ENCODE measurements around the gene SELP. TPM values are rescaled to one million over a fixed set of nuclear protein-coding genes. Genes with fewer than 3 reads are reported as not detected.

Gene SELP
- total RNA-seq, 1 donor from 2014 or later: not detected

- no peaks in the 10 kb centered on the region for H3K79me2 ChIP-seq (ENCODE audit: insufficient read depth, low read length)
- no peaks in the 10 kb centered on the region for H4K20me1 ChIP-seq (ENCODE audit: insufficient read depth, low read length)
- no peak overlapping the region for H3K27ac Mint-ChIP-seq (ENCODE audit: unreplicated experiment)
- no peaks in the 10 kb centered on the region for H3K4me1 ChIP-seq (ENCODE audit: insufficient read depth, low read length)
- H3K9me3 Mint-ChIP-seq (ENCODE audit: unreplicated experiment): no peaks in the 10 kb centered on the region
- H3K4me1 Mint-ChIP-seq (ENCODE audit: low read depth, unreplicated experiment): no peaks in the 10 kb centered on the region
- H3K27me3 Mint-ChIP-seq (ENCODE audit: low read depth, unreplicated experiment): peaks cover 2% of the 10 kb centered on the region
- H3K27me3 ChIP-seq (ENCODE audit: insufficient read depth, low read length): no peaks in the 10 kb centered on the region
- H3K4me2 ChIP-seq (ENCODE audit: low read length): no peak overlapping the region
- H3K4me3 Mint-ChIP-seq (ENCODE audit: unreplicated experiment): no peak overlapping the region
- H3K4me3 ChIP-seq (ENCODE audit: insufficient read depth, low read depth, low read length): no peak overlapping the region
- H2AFZ ChIP-seq (ENCODE audit: low read depth, low read length): no peak overlapping the region
- no peaks in the 10 kb centered on the region for H3K9me3 ChIP-seq (ENCODE audit: insufficient read depth, low read depth, low read length)
- no peaks in the 10 kb centered on the region for H3K36me3 ChIP-seq (ENCODE audit: insufficient read depth, low read length)
- TF ChIP-seq EZH2 (IDR thresholded peaks at IDR 0.05; ENCODE audit: insufficient read depth, low read length) (no peak), CTCF (IDR thresholded peaks at IDR 0.05; ENCODE audit: insufficient read depth, low read depth, low read length) (no peak)
- H3K36me3 Mint-ChIP-seq (ENCODE audit: low read depth, unreplicated experiment): no peaks in the 10 kb centered on the region
- FAIRE-seq: no peak
- no peak overlapping the region for H3K9ac ChIP-seq (ENCODE audit: low read length)
- H3K27ac ChIP-seq (ENCODE audit: low read depth, low read length): no peak overlapping the region
- no peak for DNase-seq (ENCODE audit: low read depth)
These were observed 11.6 kb downstream of the SELP start for GRCh38 chr1:169618367-169618766.

GRCh38 chr1:169615803-169616202 is 14.1 kb downstream of the SELP start:
- DNase-seq (ENCODE audit: low read depth) (no peak), FAIRE-seq (no peak)
- Mint-ChIP-seq H3K27ac (ENCODE audit: unreplicated experiment) (no peak overlapping the region), H3K27me3 (ENCODE audit: low read depth, unreplicated experiment) (peaks cover 4% of the 10 kb centered on the region), H3K36me3 (ENCODE audit: low read depth, unreplicated experiment) (no peaks in the 10 kb centered on the region), H3K4me1 (ENCODE audit: low read depth, unreplicated experiment) (no peaks in the 10 kb centered on the region), H3K9me3 (ENCODE audit: unreplicated experiment) (no peaks in the 10 kb centered on the region), H3K4me3 (ENCODE audit: unreplicated experiment) (no peak overlapping the region)
- no peak overlapping the region for H3K27ac ChIP-seq (ENCODE audit: low read depth, low read length)
- H3K4me2 ChIP-seq (ENCODE audit: low read length): no peak overlapping the region
- no peaks in the 10 kb centered on the region for H4K20me1 ChIP-seq (ENCODE audit: insufficient read depth, low read length)
- no peaks in the 10 kb centered on the region for H3K79me2 ChIP-seq (ENCODE audit: insufficient read depth, low read length)
- H2AFZ ChIP-seq (ENCODE audit: low read depth, low read length): no peak overlapping the region
- no peak overlapping the region for H3K4me3 ChIP-seq (ENCODE audit: insufficient read depth, low read depth, low read length)
- H3K9me3 ChIP-seq (ENCODE audit: insufficient read depth, low read depth, low read length): no peaks in the 10 kb centered on the region
- no peaks in the 10 kb centered on the region for H3K4me1 ChIP-seq (ENCODE audit: insufficient read depth, low read length)
- H3K36me3 ChIP-seq (ENCODE audit: insufficient read depth, low read length): no peaks in the 10 kb centered on the region
- H3K27me3 ChIP-seq (ENCODE audit: insufficient read depth, low read length): peaks cover 2% of the 10 kb centered on the region
- TF ChIP-seq CTCF (IDR thresholded peaks at IDR 0.05; ENCODE audit: insufficient read depth, low read depth, low read length) (no peak), EZH2 (IDR thresholded peaks at IDR 0.05; ENCODE audit: insufficient read depth, low read length) (no peak)
- H3K9ac ChIP-seq (ENCODE audit: low read length): no peak overlapping the region

GRCh38 chr1:169610858-169611257 is 19.1 kb downstream of the SELP start:
- H3K27ac ChIP-seq (ENCODE audit: low read depth, low read length): no peak overlapping the region
- H4K20me1 ChIP-seq (ENCODE audit: insufficient read depth, low read length): no peaks in the 10 kb centered on the region
- no peaks in the 10 kb centered on the region for H3K79me2 ChIP-seq (ENCODE audit: insufficient read depth, low read length)
- FAIRE-seq: no peak
- Mint-ChIP-seq H3K4me1 (ENCODE audit: low read depth, unreplicated experiment) (no peaks in the 10 kb centered on the region), H3K27me3 (ENCODE audit: low read depth, unreplicated experiment) (peaks cover 8% of the 10 kb centered on the region), H3K4me3 (ENCODE audit: unreplicated experiment) (no peak overlapping the region), H3K36me3 (ENCODE audit: low read depth, unreplicated experiment) (no peaks in the 10 kb centered on the region), H3K27ac (ENCODE audit: unreplicated experiment) (no peak overlapping the region), H3K9me3 (ENCODE audit: unreplicated experiment) (no peaks in the 10 kb centered on the region)
- H3K4me1 ChIP-seq (ENCODE audit: insufficient read depth, low read length): no peaks in the 10 kb centered on the region
- no peaks in the 10 kb centered on the region for H3K9me3 ChIP-seq (ENCODE audit: insufficient read depth, low read depth, low read length)
- TF ChIP-seq CTCF (IDR thresholded peaks at IDR 0.05; ENCODE audit: insufficient read depth, low read depth, low read length) (no peak), EZH2 (IDR thresholded peaks at IDR 0.05; ENCODE audit: insufficient read depth, low read length) (no peak)
- no peak for DNase-seq (ENCODE audit: low read depth)
- no peak overlapping the region for H3K9ac ChIP-seq (ENCODE audit: low read length)
- no peak overlapping the region for H3K4me2 ChIP-seq (ENCODE audit: low read length)
- no peak overlapping the region for H3K4me3 ChIP-seq (ENCODE audit: insufficient read depth, low read depth, low read length)
- H3K36me3 ChIP-seq (ENCODE audit: insufficient read depth, low read length): no peaks in the 10 kb centered on the region
- H2AFZ ChIP-seq (ENCODE audit: low read depth, low read length): no peak overlapping the region
- peaks cover 5% of the 10 kb centered on the region for H3K27me3 ChIP-seq (ENCODE audit: insufficient read depth, low read length)

All from astrocyte (in vitro differentiated cells and primary cell).